Activated CD8-positive, alpha-beta T cell treated with anti-CD3 and anti-CD28 coated beads, Interleukin-2, amount 10 ng/mL, durations not matched to agents 7 days and 5 days (primary cell): Measurements from ENCODE around the gene CEP290. TPM values are rescaled to one million over a fixed set of nuclear protein-coding genes. Genes with fewer than 3 reads are reported as not detected.

Experiments used
- ATAC-seq: fragments of 150-1000 bp; cut with Tn5 transposase; one replicate; pipeline ENCODE4 v1.10.0; 2021; ENCODE audit warnings: moderate library complexity
- CTCF ChIA-PET: fragments of 350-600 bp; sonication (Branson Sonifier 250); formaldehyde crosslinking; loops from one replicate; lab custom pipeline; 2021; ENCODE audit warnings: antibody characterized with exemption; lab: Charles Lee
- POLR2A ChIA-PET: fragments of 350-600 bp; sonication (Branson Sonifier 250); formaldehyde crosslinking; loops from one replicate; lab custom pipeline; 2021; ENCODE audit warnings: antibody characterized with exemption; lab: Charles Lee
- DNase-seq: peaks from one replicate; pipeline ENCODE4 v3.0.0-alpha.2; 2020
- H3K27ac Mint-ChIP-seq: one replicate; pipeline ENCODE4 v1.8.0; 2021; ENCODE audit warnings: mild to moderate bottlenecking, mixed read lengths
- H3K27me3 Mint-ChIP-seq: one replicate; pipeline ENCODE4 v1.8.0; 2021; ENCODE audit warnings: low read depth, mixed read lengths
- H3K36me3 Mint-ChIP-seq: one replicate; pipeline ENCODE4 v1.8.0; 2021; ENCODE audit warnings: low read depth, mixed read lengths
- H3K4me1 Mint-ChIP-seq: one replicate; pipeline ENCODE4 v1.8.0; 2021; ENCODE audit warnings: low read depth, mixed read lengths
- H3K4me3 Mint-ChIP-seq: one replicate; pipeline ENCODE4 v1.8.0; 2021; ENCODE audit warnings: mild to moderate bottlenecking, mixed read lengths
- H3K9me3 Mint-ChIP-seq: one replicate; pipeline ENCODE4 v1.8.0; 2022; ENCODE audit warnings: mixed read lengths; ENCODE audit not compliant: insufficient read depth
- total RNA-seq, 2 experiments: library from RNA; stranded (reverse); gene quantifications; one replicate each; pipeline ENCODE4 v1.2.3, GENCODE V29; 2021

Gene CEP290, protein sequence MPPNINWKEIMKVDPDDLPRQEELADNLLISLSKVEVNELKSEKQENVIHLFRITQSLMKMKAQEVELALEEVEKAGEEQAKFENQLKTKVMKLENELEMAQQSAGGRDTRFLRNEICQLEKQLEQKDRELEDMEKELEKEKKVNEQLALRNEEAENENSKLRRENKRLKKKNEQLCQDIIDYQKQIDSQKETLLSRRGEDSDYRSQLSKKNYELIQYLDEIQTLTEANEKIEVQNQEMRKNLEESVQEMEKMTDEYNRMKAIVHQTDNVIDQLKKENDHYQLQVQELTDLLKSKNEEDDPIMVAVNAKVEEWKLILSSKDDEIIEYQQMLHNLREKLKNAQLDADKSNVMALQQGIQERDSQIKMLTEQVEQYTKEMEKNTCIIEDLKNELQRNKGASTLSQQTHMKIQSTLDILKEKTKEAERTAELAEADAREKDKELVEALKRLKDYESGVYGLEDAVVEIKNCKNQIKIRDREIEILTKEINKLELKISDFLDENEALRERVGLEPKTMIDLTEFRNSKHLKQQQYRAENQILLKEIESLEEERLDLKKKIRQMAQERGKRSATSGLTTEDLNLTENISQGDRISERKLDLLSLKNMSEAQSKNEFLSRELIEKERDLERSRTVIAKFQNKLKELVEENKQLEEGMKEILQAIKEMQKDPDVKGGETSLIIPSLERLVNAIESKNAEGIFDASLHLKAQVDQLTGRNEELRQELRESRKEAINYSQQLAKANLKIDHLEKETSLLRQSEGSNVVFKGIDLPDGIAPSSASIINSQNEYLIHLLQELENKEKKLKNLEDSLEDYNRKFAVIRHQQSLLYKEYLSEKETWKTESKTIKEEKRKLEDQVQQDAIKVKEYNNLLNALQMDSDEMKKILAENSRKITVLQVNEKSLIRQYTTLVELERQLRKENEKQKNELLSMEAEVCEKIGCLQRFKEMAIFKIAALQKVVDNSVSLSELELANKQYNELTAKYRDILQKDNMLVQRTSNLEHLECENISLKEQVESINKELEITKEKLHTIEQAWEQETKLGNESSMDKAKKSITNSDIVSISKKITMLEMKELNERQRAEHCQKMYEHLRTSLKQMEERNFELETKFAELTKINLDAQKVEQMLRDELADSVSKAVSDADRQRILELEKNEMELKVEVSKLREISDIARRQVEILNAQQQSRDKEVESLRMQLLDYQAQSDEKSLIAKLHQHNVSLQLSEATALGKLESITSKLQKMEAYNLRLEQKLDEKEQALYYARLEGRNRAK (N-terminal part only)
- total RNA-seq: 10 to 100 TPM; 10.3 to 10.6 TPM

DNA sequence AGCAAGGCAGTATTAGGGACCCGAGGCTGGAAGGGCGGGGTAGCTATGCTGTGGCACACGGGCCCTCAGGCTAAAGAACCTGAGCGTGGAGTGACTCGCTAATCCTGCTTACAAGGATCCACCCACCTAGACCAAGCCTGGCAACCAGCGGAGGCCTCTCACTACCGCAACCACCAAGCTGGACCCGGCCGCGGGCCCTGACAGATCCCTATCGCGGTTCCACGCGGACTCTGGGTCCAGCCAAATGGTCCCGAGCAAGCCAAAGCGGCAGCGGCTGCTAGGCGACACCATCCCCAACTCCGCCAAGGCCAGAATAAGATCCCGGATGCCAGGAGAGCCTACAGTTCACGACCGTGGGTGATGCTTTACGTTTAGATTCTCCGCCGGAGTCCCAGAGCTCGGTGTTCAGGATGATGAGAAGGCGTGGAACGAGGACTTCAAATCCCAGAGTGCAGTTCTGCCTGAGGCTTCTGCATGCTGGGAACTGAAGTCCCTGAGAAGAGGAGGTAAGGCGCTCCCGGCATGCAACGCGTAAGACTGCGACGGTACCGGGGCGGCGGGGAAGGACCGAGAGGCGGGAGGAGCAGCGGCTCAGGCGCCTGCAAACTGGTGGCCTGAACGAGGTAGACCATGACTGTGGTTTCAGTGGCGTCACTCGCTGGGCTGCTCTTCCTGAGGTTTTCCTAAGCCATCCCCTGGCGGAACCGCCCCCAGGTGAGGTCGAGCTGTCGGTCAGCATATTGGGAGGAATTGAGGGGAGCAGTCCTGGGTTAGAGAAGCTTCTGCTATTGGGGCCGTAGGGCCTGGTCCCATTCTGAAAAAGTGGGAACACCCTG lies at the start of gene CEP290, which contains the start of gene TMTC3:
Gene CEP290, minus strand, starts transcription at position 315 of the 836 bp plus-strand sequence. CDS start 781 bp downstream, outside the sequence.
Gene TMTC3, plus strand, starts transcription at position 534 of the 836 bp plus-strand sequence. CDS start 6,009 bp downstream, outside the sequence.
- DNase-seq (peak; percentile 96), ATAC-seq (peak; percentile 98)
- H3K27ac Mint-ChIP-seq: peak within 1 kb of the TSS; percentile 90
- H3K27me3 Mint-ChIP-seq: no peaks in the 10 kb centered on the region
- H3K4me1 Mint-ChIP-seq: peaks cover 30% of the 10 kb centered on the region
- ChIA-PET POLR2A (interaction anchor here (0.7 kb wide), 1 partner anchor 125 kb away, joined by 3 read pairs; no protein-coding TSS in a partner anchor), CTCF (interaction anchor here (0.7 to 1.4 kb wide), 4 partner anchors 12 to 20 kb away, joined by 3 to 5 read pairs (median 3); no protein-coding TSS in a partner anchor)
- peaks cover 17% of the 10 kb centered on the region for H3K36me3 Mint-ChIP-seq
- peak within 1 kb of the TSS; percentile 94 for H3K4me3 Mint-ChIP-seq
- no peaks in the 10 kb centered on the region for H3K9me3 Mint-ChIP-seq

DNA sequence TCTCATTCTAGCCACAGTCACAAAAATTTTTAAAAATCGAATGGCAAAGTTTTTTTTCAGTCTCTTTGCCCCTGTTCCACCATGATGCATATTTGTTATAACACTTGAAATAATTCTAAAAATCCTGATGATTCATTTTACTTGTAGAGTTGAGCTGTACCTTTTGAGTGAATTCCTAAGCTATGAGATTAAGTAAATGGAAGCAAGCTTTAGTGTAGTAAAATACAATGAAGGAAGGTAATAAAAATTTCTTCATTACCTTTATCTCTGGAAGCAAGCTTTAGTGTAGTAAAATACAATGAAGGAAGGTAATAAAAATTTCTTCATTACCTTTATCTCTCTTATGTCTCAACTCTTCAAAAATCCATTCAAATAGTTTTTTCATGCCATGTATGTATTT lies 46.3 kb upstream of the CEP290 start:
- CTCF ChIA-PET: no interaction called here
- POLR2A ChIA-PET: no interaction called here
- H3K4me3 Mint-ChIP-seq: no peak overlapping the region
- no peak overlapping the region for H3K27ac Mint-ChIP-seq
- no peak for DNase-seq
- H3K36me3 Mint-ChIP-seq: peaks cover 10% of the 10 kb centered on the region
- no peaks in the 10 kb centered on the region for H3K27me3 Mint-ChIP-seq
- no peak for ATAC-seq
- no peaks in the 10 kb centered on the region for H3K9me3 Mint-ChIP-seq
- no peaks in the 10 kb centered on the region for H3K4me1 Mint-ChIP-seq

DNA sequence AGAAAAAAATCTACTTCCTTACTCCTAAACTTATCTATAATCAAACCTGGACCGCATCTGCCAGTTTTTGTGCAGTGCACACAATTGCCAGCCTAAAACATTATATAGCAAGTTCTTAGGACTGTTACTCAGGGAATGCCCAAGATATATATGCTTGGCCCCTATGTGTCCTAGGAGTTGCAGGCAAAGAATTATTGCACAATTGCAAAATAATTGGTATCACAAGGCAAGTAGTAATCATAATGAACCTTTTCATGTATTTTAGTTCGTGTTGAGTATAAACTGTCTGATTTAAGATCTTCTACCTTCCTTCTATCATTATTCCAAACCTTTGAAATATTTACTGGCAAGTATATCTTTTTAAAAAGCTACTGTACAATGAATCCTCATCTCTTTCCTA lies 45.7 kb upstream of the CEP290 start:
- H3K4me3 Mint-ChIP-seq: no peak overlapping the region
- no peaks in the 10 kb centered on the region for H3K9me3 Mint-ChIP-seq
- ATAC-seq (no peak), DNase-seq (no peak)
- ChIA-PET CTCF (no interaction called here), POLR2A (no interaction called here)
- no peaks in the 10 kb centered on the region for H3K4me1 Mint-ChIP-seq
- H3K27ac Mint-ChIP-seq: no peak overlapping the region
- peaks cover 12% of the 10 kb centered on the region for H3K36me3 Mint-ChIP-seq
- no peaks in the 10 kb centered on the region for H3K27me3 Mint-ChIP-seq

DNA sequence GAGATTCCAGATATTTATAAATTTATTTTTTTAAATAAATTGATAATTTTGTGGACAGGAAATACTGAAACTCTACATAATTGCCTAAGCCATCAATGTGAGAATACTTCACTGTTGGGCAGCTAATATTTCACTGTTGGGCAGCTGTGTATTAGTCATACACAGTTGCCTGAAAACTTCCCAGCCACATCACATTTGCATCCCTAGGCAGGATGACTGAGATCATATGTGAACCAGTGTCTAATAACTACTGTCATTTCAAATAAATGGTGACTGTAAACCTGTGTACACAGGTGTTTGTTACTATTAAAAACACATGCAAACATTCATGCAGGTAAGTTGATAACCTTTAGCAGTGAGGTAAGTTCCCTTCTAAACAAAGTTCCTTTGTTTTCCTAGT lies 44.1 kb upstream of the CEP290 start:
- ATAC-seq (no peak), DNase-seq (no peak)
- Mint-ChIP-seq H3K4me1 (no peaks in the 10 kb centered on the region), H3K9me3 (no peaks in the 10 kb centered on the region), H3K27me3 (no peaks in the 10 kb centered on the region), H3K4me3 (no peak overlapping the region), H3K36me3 (peaks cover 10% of the 10 kb centered on the region), H3K27ac (no peak overlapping the region)
- ChIA-PET CTCF (interaction anchor here (0.8 kb wide), 1 partner anchor 8 kb away, joined by 5 read pairs; no protein-coding TSS in a partner anchor), POLR2A (no interaction called here)

DNA sequence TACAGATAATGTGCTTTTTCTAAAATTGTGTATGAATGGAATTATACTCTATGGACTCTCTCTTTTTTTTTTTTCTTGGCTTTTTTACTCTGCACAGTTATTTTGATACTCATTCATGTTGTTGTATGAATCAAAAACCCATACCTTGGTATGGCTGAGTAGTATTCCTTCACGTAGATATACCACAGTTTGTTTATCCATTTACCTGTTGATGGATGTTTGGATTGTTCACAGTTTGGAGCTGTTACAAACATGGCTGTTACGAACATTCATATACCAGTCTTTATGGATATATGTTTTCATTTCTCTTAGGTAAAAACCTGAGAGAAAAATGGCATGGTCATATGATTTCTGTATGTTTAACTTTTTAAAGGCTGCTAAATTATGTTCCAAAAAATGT lies 43.4 kb upstream of the CEP290 start:
- Mint-ChIP-seq H3K4me1 (no peaks in the 10 kb centered on the region), H3K4me3 (no peak overlapping the region), H3K36me3 (peaks cover 10% of the 10 kb centered on the region), H3K9me3 (no peaks in the 10 kb centered on the region), H3K27me3 (no peaks in the 10 kb centered on the region), H3K27ac (no peak overlapping the region)
- ChIA-PET POLR2A (no interaction called here), CTCF (interaction anchor here (0.8 kb wide), 1 partner anchor 8 kb away, joined by 5 read pairs; no protein-coding TSS in a partner anchor)
- ATAC-seq (no peak), DNase-seq (no peak)

DNA sequence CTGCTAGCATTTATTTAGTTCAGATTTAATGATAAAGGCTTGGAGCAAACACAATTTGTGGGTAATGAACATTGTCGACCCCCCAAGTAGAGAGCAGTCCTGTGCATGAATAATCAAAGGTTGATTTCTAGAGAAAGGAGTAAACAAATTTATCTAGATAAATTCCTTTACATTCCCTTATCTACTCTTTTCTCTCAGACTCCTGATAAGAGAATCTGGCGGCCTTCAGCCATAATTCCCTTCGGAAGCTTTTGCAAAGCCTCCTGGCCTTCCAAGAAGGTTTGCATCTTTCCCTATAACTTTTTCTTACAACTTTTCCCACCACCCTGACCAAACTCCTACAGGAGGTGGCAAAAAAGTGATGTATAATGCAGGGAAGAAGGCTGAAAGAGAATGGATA lies 42.3 kb upstream of the CEP290 start:
- Mint-ChIP-seq H3K36me3 (peaks cover 19% of the 10 kb centered on the region), H3K4me1 (no peaks in the 10 kb centered on the region), H3K9me3 (no peaks in the 10 kb centered on the region), H3K27ac (no peak overlapping the region), H3K27me3 (no peaks in the 10 kb centered on the region), H3K4me3 (no peak overlapping the region)
- CTCF ChIA-PET: no interaction called here
- POLR2A ChIA-PET: no interaction called here
- DNase-seq: no peak
- no peak for ATAC-seq

DNA sequence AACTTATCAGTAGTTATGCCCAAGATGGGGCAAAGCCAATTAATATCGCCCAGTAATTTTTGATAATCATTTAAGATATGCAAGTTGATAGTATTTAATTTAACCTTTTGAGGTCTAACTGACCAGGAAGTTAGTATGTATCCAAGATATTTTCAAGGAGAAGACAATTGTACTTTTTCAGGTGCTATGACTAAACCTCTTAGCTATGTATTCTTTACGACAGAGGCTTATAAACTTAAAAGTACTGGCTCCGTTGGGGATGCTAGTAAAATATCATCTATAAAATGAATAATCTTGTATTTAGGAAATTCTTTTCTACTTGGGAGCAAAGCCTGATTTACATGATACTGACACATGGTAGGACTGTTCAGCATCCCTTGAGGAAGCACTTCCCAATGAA lies 40.5 kb upstream of the CEP290 start:
- Mint-ChIP-seq H3K4me1 (no peaks in the 10 kb centered on the region), H3K4me3 (no peak overlapping the region), H3K9me3 (no peaks in the 10 kb centered on the region), H3K27me3 (no peaks in the 10 kb centered on the region), H3K36me3 (peaks cover 19% of the 10 kb centered on the region), H3K27ac (no peak overlapping the region)
- ChIA-PET CTCF (no interaction called here), POLR2A (no interaction called here)
- DNase-seq: no peak
- ATAC-seq: no peak

DNA sequence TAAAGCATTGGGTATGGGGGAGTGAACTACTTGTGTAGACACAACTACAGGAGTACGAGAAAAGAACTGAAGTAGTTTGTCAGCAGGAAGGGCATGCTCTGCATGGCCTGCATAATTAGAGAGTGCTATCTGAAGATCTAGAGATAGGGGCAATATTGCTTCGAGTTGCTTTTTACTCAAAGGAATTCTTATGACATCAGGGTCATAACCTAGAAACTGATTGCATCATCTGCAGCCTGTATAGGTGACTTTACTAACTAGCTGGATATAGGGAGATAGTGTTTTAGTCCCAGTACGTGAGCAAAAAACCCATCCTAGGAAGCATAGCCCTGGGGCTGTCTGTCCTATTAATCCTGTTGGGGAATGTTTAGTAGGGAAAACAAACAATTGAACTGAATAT lies 40.0 kb upstream of the CEP290 start:
- DNase-seq (no peak), ATAC-seq (no peak)
- H3K27me3 Mint-ChIP-seq: no peaks in the 10 kb centered on the region
- peaks cover 21% of the 10 kb centered on the region for H3K36me3 Mint-ChIP-seq
- H3K27ac Mint-ChIP-seq: no peak overlapping the region
- H3K4me1 Mint-ChIP-seq: no peaks in the 10 kb centered on the region
- POLR2A ChIA-PET: no interaction called here
- CTCF ChIA-PET: no interaction called here
- no peaks in the 10 kb centered on the region for H3K9me3 Mint-ChIP-seq
- H3K4me3 Mint-ChIP-seq: no peak overlapping the region

DNA sequence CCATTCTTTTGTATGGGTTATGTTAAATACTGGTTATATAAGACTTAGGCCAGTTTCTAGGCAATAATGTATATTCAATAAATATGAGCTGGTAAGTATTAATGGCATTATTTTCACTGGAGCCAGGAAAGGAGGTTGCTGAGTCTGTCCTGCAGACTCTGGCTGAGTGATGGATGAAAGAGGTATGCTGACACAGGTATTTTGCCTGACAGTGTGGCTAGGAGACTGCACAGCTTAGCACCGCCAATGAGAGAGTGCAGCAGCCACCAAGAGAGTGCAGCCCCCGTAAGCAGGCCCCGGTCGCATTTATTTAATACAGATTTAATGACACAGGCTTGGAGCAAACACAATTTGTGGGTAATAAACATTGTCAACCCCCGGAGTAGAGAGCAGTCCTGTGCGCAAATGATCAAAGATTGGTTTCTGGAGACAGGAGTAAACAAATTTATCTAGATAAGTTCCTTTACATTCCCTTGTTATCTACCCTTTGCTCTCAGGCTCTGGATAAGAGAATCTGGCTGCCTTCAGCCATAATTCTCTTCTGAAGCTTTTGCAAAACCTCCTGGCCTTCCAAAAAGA lies 37.6 kb upstream of the CEP290 start:
- no peaks in the 10 kb centered on the region for H3K9me3 Mint-ChIP-seq
- no peaks in the 10 kb centered on the region for H3K4me1 Mint-ChIP-seq
- no peaks in the 10 kb centered on the region for H3K27me3 Mint-ChIP-seq
- ChIA-PET POLR2A (no interaction called here), CTCF (no interaction called here)
- ATAC-seq (no peak), DNase-seq (no peak)
- H3K36me3 Mint-ChIP-seq: peaks cover 23% of the 10 kb centered on the region
- no peak overlapping the region for H3K27ac Mint-ChIP-seq
- H3K4me3 Mint-ChIP-seq: no peak overlapping the region

DNA sequence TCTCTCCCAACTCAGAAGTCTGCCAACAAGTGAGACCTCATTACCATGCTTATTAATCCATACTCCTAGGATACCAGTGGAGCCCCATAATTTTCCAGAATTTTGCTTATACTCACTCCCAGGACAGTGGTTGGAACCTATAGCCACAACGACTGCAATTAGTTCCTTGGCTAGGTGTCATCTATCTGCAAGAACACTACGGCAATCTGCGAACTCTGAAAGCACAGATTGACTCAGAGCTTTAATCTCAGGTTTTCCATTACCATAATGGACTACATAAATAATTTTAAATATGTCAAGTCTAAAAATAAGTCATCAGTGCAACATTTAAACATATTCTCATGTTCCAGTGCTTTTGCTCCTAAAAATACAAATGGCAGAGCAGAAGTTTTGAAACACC lies 33.7 kb upstream of the CEP290 start:
- Mint-ChIP-seq H3K4me3 (no peak overlapping the region), H3K4me1 (no peaks in the 10 kb centered on the region), H3K27ac (no peak overlapping the region), H3K27me3 (no peaks in the 10 kb centered on the region), H3K9me3 (no peaks in the 10 kb centered on the region), H3K36me3 (peaks cover 28% of the 10 kb centered on the region)
- no peak for DNase-seq
- ATAC-seq: no peak
- CTCF ChIA-PET: no interaction called here
- POLR2A ChIA-PET: no interaction called here
